ENCODE data around the gene CMSS1.

- TF ChIP-seq CTCF (IDR thresholded peaks at IDR 0.05) (no peak), SIN3A (IDR thresholded peaks at IDR 0.05; ENCODE audit: borderline replicate concordance, insufficient read depth, low read depth, low read length) (no peak)
Measured at GRCh38 chr3:100009276-100010086, 191.8 kb downstream of the CMSS1 start.
